Progenitor cell of endocrine pancreas (in vitro differentiated cells): ENCODE measurements around the gene CNGA2. TPM values are rescaled to one million over a fixed set of nuclear protein-coding genes. Genes with fewer than 3 reads are reported as not detected.
A peak's percentile ranks its signal among the peaks of the same experiment; 100 is the strongest.

Source experiments
- DNase-seq: peaks from one replicate; pipeline ENCODE4 v3.0.0; 2021; ENCODE audit warnings: low spot score; ENCODE audit not compliant: unreplicated experiment
- H3K27ac Mint-ChIP-seq: 2 replicates; pipeline ENCODE4 v1.8.0; 2021; ENCODE audit warnings: mild to moderate bottlenecking, moderate library complexity, mixed read lengths
- H3K27me3 Mint-ChIP-seq: 2 replicates; pipeline ENCODE4 v1.8.0; 2021; ENCODE audit warnings: mixed read lengths
- H3K36me3 Mint-ChIP-seq: 2 replicates; pipeline ENCODE4 v1.8.0; 2022; ENCODE audit warnings: mixed read lengths; ENCODE audit not compliant: insufficient read depth
- H3K4me1 Mint-ChIP-seq: 2 replicates; pipeline ENCODE4 v1.8.0; 2021; ENCODE audit warnings: low read depth, mixed read lengths
- H3K4me3 Mint-ChIP-seq: 2 replicates; pipeline ENCODE4 v1.8.0; 2021; ENCODE audit warnings: low read depth, mild to moderate bottlenecking, moderate library complexity, mixed read lengths
- H3K9me3 Mint-ChIP-seq: 2 replicates; pipeline ENCODE4 v1.8.0; 2021; ENCODE audit warnings: low read depth, mixed read lengths
- CTCF ChIP-seq: fragments of 200-600 bp; sonication (generic); IDR thresholded peaks from one replicate; pipeline ENCODE4 v1.5.0; 2021; ENCODE audit warnings: antibody characterized with exemption, mild to moderate bottlenecking; ENCODE audit not compliant: unreplicated experiment
- total RNA-seq: library from RNA; stranded (reverse); gene quantifications from 2 replicates; pipeline ENCODE4 v1.2.1, GENCODE V29; 2021

Gene CNGA2
- total RNA-seq, 1 donor from 2014 or later, result not detected

DNA sequence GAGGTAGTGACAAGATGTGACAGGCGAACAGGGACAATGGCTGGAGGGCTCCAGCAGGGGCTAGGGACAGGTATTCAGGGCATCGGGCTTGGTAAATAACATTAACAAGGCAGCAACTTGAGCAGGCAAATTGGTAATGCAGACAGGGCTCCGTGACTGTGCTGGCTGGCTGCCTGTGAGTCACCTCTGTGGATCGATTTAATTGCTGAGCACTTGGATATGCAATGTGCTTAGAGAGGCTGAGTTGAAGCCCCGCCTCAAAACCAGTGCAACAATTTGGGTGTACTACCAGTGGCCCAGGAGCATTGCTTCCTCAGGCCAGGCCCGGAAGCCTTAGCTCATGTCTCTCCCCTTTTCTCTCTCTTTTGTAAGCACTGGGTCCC lies 19.5 kb downstream of the CNGA2 start:
- H3K36me3 Mint-ChIP-seq, result no peaks in the 10 kb centered on the region
- DNase-seq, result no peak
- peak overlapping the region; percentile 33 for H3K27ac Mint-ChIP-seq
- no peak for TF ChIP-seq CTCF
- H3K27me3 Mint-ChIP-seq, result peaks cover 25% of the 10 kb centered on the region
- H3K4me3 Mint-ChIP-seq, result no peak overlapping the region
- H3K9me3 Mint-ChIP-seq, result peaks cover 16% of the 10 kb centered on the region
- H3K4me1 Mint-ChIP-seq, result peaks cover 3% of the 10 kb centered on the region

DNA sequence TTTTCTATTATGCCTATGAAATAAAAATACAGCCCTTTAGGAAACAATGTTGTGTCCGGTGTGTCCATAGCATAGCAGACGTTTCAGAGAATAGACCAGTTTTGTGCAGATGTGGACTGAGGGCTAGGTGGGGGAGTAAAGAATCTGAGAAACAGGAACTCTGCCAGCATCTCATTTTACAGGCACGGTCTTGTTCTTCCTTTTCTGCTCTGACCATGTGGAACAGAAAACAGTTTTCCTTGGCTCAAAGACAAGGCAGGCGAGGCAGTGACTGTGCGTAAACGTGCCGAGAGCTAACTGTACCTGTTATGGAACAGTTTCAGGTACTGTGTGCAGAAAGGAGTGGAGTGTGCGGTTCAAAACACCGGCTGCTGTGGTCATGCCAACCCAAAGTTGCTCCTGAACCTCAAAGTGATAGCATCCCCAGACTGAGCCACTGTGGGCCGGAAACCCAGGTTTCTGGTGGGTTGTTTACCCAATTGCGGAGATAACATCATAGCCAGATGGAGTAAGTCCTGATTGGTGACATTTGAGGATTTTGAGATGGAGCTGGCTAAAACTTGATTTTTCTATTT lies 20.2 kb downstream of the CNGA2 start:
- no peak overlapping the region for H3K27ac Mint-ChIP-seq
- H3K27me3 Mint-ChIP-seq, result peaks cover 18% of the 10 kb centered on the region
- H3K4me1 Mint-ChIP-seq, result peaks cover 3% of the 10 kb centered on the region
- no peak overlapping the region for H3K4me3 Mint-ChIP-seq
- TF ChIP-seq CTCF, result no peak
- no peaks in the 10 kb centered on the region for H3K36me3 Mint-ChIP-seq
- no peak for DNase-seq
- H3K9me3 Mint-ChIP-seq, result peaks cover 16% of the 10 kb centered on the region

DNA sequence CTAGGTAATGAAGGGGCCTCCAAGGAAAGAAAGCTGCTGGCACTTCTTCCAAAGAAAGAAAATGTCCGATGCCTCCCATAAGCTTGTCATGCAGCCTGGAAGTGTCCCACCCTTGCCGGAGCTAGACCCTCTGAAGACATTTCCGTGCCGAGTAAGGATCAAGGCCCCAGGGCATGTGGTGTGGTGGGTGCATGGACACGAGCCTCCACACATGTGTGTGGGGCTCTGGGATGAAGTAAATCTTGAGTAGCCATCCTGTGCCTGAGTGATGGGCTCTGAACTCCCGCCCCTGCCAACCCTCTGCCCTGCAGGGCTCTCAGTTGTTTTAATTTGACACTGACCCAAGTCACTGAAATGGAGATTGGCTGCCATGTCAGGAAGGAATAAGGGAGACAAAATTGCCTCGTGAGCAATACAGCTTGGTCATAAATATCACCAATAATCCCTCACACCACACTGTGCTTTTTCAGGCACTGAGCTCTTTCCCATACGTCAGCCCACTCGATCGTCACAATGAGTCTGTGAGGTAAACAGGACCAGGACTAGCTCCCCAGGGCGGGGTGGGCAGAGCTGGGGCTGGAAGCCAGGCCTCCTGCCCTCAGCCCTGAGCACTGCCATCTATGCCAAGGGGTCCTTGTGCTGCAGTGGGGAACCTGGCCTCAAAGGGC lies 24.6 kb downstream of the CNGA2 start:
- no peak for TF ChIP-seq CTCF
- Mint-ChIP-seq H3K4me3 (no peak overlapping the region), H3K4me1 (no peaks in the 10 kb centered on the region), H3K36me3 (no peaks in the 10 kb centered on the region), H3K9me3 (peaks cover 7% of the 10 kb centered on the region), H3K27ac (no peak overlapping the region), H3K27me3 (peaks cover 5% of the 10 kb centered on the region)
- DNase-seq, result no peak

DNA sequence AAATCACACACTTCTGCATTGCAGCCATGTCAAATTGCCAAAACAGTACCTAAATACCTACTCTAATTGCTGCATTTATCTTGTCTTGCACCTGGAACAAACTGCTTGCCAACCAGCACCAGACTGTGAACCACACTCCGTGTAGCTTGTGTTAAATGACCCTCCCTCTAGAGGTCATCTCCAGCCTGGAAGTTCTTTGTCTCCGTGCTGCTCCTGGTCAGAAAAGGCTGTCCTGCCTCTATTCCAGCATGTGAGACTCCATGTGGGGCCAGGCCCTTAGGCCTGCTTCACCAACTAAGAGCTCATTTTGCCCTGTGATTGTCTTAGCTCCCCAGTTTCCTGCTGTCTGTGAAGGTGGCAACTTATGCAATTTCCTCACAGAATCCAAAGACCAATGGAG lies 28.3 kb downstream of the CNGA2 start:
- Mint-ChIP-seq H3K4me3 (no peak overlapping the region), H3K4me1 (peaks cover 2% of the 10 kb centered on the region), H3K9me3 (peaks cover 6% of the 10 kb centered on the region), H3K27ac (no peak overlapping the region), H3K27me3 (no peaks in the 10 kb centered on the region), H3K36me3 (no peaks in the 10 kb centered on the region)
- DNase-seq, result no peak
- TF ChIP-seq CTCF, result no peak

DNA sequence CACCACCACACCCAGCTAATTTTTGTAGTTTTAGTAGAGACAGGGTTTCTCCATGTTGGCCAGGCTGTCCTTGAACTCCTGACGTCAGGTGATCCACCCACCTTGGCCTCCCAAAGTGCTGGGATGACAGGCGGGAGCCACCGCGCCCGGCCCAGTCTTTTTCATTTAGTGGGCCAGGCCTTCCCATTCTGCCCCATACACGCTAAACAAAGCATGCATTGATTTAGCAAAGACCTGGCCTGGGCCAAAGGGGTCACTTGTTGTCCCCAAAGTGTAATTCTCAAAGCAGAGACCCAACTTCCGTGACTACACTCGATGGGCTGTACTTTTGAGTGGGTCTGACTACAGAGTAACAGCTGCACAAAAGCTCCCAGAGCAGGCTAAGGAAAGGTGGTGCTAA lies 29.2 kb downstream of the CNGA2 start:
- H3K27ac Mint-ChIP-seq, result no peak overlapping the region

More for the DNA sequence above, 29.2 kb downstream of the CNGA2 start:
- no peak for TF ChIP-seq CTCF
- no peak overlapping the region for H3K4me3 Mint-ChIP-seq
- peaks cover 3% of the 10 kb centered on the region for H3K9me3 Mint-ChIP-seq
- no peak for DNase-seq
- peaks cover 2% of the 10 kb centered on the region for H3K4me1 Mint-ChIP-seq
- no peaks in the 10 kb centered on the region for H3K36me3 Mint-ChIP-seq
- no peaks in the 10 kb centered on the region for H3K27me3 Mint-ChIP-seq
